NCI-H2107 (cell line): ENCODE data around the gene NIN.

Source experiments
- DNase-seq: peaks from one replicate; lab custom pipeline; 2025; lab: John Stamatoyannopoulos, UW

NIN gene

GRCh38 chr14:50830932-50831725 is at the start of gene NIN:
Gene NIN (minus strand): TSS chr14:50831162. CDS start chr14:50822056, 9,106 bp downstream.
- peak; percentile 78 for DNase-seq

GRCh38 chr14:50875359-50876070 is 44.6 kb upstream of the NIN start:
- DNase-seq = no peak

- DNase-seq = no peak
Observed at GRCh38 chr14:50874757-50875156, 43.8 kb upstream of the NIN start.

- DNase-seq = no peak
Observed at GRCh38 chr14:50871914-50872732, 41.2 kb upstream of the NIN start, which contains the start of gene ABHD12B. Gene ABHD12B (plus strand): TSS chr14:50872053. CDS start chr14:50872175, 122 bp downstream.

GRCh38 chr14:50871228-50871627 is 40.3 kb upstream of the NIN start:
- no peak for DNase-seq

- no peak for DNase-seq
Observed at GRCh38 chr14:50865391-50866076, 34.6 kb upstream of the NIN start.

GRCh38 chr14:50864946-50865345 is 34.0 kb upstream of the NIN start:
- DNase-seq = no peak

GRCh38 chr14:50864237-50864636 is 33.3 kb upstream of the NIN start:
- DNase-seq = no peak

- DNase-seq = no peak
Observed at GRCh38 chr14:50862036-50862570, 31.1 kb upstream of the NIN start.

- peak; percentile 73 for DNase-seq
Observed at GRCh38 chr14:50860478-50861086, 29.6 kb upstream of the NIN start.

GRCh38 chr14:50859296-50859624 is 28.3 kb upstream of the NIN start:
- no peak for DNase-seq

GRCh38 chr14:50856660-50857059 is 25.7 kb upstream of the NIN start:
- DNase-seq = no peak

- DNase-seq = no peak
Observed at GRCh38 chr14:50855558-50855957, 24.6 kb upstream of the NIN start.

GRCh38 chr14:50854521-50854920 is 23.6 kb upstream of the NIN start:
- DNase-seq = no peak

GRCh38 chr14:50853891-50854290 is 22.9 kb upstream of the NIN start:
- DNase-seq = no peak

GRCh38 chr14:50846226-50846880 is 15.4 kb upstream of the NIN start:
- no peak for DNase-seq

- no peak for DNase-seq
Observed at GRCh38 chr14:50845166-50845565, 14.2 kb upstream of the NIN start.

- no peak for DNase-seq
Observed at GRCh38 chr14:50844391-50844790, 13.4 kb upstream of the NIN start.

- DNase-seq = no peak
Observed at GRCh38 chr14:50839691-50840090, 8.7 kb upstream of the NIN start.

GRCh38 chr14:50839048-50839447 is 8.1 kb upstream of the NIN start:
- DNase-seq = no peak
